GM21526 (cell line): ENCODE results near the gene RP9.

ENCODE experiments used
- ATAC-seq: cut with Tn5 transposase; IDR thresholded peaks from one replicate; pipeline ENCODE4 v1.9.1; 2021; ENCODE audit warnings: moderate library complexity; ENCODE audit not compliant: unreplicated experiment, low FRiP score

Gene RP9, protein sequence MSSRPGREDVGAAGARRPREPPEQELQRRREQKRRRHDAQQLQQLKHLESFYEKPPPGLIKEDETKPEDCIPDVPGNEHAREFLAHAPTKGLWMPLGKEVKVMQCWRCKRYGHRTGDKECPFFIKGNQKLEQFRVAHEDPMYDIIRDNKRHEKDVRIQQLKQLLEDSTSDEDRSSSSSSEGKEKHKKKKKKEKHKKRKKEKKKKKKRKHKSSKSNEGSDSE

DNA sequence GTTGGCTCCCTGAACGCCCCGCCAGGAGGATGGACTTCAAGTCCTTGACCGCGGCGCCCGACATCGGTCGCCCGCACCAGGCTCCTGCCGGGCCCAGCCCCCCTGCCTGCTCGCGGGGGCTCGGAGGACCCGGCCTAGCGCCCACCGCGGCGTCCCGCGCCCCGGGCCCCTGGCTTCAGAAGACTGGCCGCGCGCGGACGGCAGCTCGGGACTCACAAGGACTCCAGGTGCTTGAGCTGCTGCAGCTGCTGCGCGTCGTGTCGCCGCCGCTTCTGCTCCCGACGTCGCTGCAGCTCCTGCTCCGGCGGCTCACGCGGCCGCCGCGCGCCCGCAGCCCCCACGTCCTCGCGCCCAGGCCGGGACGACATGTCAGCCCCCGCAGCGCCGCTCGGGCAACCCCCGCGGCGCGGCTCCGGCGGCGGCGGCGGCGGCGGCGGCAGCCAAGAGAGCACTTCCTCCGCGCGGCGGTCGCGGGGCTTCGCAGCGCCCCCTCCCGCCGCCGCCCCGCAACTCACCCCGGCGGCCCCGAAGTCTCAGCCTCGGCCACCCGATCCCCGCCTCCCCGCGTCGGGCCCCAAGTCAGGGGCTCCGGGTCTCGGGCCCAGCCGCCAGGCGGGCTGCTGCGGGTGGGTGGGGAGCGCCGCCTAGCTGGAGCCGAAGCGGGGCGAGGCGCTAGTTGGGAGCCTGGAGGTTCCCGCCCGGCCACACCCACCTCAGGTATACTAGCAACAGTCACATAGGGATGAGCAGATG is at the start of gene RP9:
Gene RP9, minus strand, starts transcription at position 400 of the 753 bp plus-strand sequence. Its CDS starts 32 bp downstream, at position 368.
- peak; percentile 89 for ATAC-seq

DNA sequence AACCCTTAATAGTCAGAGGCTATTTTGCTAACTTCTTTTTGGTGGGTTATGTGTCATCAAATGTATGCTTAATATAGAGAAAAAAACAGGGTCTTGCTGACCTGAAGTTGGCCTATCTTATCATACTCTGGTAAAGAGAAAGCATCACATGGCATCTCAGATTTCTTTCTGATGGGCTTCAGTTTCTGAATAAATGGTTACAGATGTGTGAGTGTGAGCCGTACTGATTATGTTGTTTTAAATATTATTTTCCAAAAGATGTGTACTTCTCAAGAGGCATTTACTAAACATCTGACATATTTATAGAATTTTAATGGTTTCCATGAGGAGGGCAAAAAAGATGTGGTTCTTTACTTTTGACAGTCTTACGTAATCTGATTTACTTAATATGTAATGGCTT is 48.6 kb upstream of the RP9 start:
- ATAC-seq: no peak

DNA sequence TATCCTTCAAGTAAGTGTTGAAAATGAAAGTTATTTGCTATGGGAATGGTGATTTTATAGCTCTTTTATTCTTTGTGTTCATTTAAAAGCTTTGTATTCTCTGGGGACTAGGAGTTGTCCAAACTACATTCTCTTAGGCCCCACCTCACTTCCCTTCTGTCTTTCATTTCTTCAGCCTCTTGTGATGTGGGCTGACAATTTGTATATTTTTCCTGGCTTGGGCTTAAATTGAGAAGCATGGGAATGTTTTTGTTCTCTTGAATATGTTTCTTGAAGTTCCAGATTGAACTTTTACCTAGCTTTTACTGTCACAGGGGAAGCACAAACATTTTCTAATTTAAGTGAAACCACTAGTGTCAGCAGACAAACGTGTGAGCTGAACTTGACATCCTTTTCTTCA is 48.1 kb upstream of the RP9 start:
- no peak for ATAC-seq

DNA sequence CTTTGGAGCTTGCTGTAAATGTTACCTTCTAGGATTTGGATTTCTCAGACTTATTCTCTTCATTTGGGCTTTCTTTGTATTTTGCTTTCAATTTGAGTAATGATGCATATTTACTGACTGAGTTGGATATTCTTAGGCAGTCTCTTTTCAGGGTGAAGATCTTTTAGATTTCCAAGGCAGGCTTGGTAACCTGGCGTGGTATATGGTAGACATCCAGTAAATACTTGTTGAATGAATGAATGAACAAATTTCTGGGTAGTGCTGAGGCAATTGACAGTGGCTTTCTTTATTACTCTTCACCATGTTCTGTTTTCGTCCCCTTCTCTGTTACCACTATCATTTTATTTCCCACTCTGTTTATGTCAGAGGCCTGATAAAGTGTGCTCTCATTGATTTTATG is 47.2 kb upstream of the RP9 start:
- no peak for ATAC-seq

DNA sequence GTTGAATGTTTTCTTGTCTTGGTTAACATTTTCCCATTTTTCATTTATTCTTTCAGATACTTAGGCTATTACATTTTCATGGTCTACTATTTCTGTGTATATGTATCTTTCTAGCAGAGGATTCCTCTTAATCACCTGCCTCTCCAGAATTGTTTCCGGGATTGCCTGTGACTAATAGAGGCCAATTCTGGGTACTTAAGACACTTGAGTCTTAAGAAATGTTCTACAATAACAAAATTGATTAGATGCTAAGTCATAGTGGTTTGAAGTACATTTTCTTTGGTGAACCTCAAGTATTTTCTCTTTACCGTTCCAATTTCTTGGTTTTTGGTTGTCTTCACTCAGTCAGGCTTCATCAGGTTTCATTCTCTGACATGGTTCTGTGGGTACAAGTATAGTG is 46.6 kb upstream of the RP9 start:
- no peak for ATAC-seq

DNA sequence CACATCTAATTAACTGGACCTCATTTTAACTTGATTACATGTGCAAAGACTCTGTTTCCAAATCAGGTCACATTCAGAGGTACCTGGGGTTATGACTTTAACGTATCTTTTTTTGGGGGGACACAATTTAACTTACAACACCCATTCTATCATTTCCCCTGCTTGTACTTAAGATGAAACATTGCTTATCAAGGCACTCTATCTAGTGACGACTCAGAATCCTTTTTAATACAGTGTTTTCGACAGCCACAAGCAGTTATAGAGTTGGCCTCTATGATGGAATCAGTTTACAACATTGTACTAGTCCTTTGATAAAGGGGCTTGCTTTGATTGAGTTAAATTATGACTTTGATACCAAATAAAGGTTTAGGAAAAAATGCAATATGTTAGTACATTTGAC is 42.9 kb upstream of the RP9 start:
- ATAC-seq: no peak

DNA sequence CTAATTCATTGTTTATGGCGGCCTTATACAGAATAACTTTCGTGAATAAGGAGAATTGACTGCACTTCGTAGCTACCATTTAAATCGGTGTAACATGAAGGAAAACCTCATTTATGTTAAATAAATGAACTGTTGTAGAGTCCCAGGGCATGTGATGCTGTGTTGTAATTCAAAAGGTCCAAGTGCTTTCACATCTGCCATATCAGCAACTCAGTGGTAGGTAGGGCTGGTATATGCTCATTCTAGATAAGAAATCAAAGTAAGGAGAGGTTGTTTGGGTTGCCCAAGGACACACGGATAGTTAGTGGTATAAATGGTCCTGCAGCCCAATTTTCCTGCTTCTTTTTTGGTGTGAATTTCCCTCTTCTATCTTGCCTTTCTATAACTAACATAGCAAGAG is 36.0 kb upstream of the RP9 start:
- ATAC-seq: no peak

DNA sequence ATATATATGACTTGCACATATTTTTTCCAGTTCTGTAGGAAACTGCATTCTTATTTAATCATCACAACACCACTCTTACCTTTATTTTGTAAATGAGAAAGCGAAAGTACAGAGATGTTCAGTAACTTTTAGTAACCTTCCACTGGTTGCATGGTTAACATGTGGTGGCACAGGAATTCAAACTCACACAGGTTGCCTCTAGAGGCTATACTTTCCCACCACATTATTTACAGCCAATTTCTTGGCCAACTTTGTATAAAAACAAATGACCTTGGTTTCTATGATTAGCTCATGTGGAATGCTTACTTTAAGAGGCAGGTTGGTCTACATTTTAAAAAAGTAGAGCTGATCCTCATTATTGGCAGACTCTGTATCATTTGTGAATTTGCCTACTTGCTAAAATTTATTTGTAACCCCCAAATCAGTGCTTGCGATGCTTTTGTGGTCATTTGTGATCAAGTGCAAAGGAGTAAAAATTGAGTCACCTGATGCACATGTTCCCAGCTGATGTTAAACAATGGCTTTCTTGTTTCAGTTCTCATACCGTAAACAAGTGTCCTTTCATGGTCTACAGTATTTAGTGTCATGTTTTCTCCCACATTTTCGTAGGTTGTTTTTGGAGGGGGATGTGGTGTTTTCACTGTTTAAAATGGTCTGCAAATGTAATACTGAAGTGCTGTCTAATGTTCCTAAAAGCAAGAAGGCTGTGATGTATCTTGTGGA is 35.0 kb upstream of the RP9 start:
- no peak for ATAC-seq

DNA sequence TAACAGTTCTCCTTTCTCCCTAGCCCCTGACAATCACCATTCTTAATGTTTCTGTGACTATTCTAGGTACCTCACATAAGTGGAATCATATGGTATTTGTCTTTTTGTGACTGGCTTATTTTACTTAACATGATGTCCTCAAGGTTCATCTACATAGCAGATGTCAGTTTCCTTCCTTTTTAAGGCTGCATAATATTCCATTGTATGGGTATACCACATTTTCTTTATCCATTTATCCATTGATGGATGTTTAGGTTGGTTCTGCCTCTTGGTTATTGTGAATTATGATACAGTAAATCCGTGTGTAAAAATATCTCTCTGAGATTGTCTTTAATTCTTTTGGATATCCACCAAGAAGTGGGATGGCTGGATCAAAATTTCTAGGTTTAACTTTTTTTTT is 33.4 kb upstream of the RP9 start:
- ATAC-seq: no peak

DNA sequence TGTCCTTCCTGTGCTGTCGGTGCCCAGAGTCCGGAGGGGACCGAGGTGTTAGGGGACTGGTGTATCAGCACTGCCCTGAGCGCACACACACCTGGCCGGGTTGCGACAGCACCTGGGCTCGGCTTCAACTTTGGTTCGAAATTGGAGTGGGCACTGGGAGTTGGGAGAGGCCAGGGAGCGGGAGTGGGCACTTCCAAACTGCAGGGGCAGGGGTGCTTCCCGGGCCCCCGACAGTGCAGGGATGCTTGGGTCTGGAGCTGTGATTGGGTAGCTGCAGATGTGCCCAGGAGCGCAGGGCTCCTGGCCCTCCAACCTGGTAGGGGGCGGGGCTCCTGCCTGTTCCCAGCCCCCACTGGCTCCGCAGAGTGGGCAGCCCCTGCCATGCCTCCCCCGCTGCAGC is 27.9 kb upstream of the RP9 start:
- ATAC-seq: no peak

DNA sequence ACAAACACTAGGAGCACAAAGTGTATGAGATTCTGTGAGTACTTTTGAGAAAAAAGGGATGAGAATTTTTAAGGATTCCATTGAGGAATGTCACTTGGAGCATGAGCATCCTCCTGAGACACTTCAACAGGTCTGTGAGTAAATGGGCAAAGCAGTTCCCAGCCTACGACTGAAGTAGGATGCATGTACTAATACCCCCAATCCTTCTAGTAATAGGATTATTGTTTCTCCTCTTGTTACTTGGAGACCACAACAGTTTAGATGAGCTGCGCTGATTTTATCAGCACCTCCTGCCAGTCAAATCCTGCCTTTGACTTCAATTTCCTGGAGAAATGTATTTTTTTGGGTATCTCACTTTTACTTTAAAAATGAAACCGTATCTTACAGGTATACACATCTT is 21.0 kb upstream of the RP9 start:
- ATAC-seq: no peak

DNA sequence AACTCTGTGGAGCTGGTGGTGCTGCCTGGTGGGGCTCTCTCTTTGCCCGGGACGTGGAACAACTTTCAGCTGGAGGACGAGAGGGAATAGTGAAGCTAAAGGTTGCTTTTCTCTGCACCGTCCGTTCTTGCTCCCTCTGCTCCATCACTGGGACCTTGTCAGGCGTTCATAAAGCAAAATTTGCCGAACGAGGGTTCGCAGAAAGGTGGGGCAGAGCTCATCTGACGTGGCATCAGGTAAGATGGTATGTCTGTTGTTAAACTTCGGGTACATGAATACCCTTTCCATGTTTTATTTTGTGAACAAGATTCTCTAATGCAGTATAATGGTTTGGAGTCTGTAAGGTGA is 20.6 kb upstream of the RP9 start:
- no peak for ATAC-seq

DNA sequence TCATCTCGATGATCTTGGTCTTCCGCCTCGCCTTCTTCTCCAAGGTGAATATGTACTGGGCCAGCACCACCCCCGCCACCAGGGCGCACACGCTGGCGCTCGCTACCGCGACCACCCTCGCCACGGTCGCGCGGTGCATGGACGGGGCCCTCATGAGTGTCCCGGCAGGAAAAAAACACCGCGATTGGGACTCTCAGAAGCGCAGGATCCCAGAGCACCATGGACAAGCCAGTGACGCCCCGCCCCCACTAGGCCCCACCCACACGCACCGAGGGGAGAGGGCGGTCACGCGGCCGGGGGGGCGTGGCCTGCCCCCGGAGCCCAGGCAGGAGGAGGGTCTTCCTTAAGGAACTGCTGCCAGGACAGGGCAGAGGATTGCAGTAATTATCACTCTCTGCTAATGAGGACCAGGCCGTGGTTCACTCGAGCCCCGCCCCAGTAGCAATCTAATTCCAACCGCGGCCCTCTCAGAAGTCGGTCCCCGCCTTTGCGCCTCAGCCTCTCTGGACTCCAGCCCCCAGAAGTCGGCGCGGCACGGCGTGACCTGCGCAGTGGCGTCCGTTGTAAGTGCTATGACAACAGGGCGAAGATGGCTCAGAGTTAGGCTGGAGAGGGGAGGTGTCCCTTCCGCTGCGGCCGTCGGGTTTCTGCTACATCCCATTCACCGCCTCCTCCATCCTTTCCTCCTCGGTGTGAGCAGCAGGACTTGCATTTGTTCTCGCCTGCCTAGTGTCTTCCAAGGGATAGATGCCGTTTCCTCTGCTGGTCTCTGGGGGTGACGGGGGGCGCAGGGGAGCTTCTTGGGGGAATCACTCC is 20.0 kb upstream of the RP9 start, which contains the start of gene BBS9:
Gene BBS9, plus strand, starts transcription at position 575 of the 816 bp plus-strand sequence. CDS start 16,689 bp downstream, outside the sequence.
- peak; percentile 100 for ATAC-seq

DNA sequence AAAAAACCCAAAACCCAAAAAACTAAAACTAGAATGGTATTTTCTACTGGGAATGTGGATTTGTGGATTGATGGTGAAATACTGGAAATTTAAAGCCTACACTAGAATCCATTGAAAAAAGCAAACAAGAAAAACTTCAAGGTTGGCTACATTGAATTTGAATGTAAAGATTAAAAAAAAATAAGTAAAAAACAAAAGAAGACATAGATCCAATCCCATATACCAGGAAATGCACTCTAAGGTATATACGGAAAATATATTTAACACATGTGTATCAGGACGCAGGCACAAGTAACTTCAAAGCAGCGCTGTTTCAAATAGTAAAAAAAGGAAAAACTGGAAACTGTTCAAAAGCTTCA is 19.4 kb upstream of the RP9 start:
- ATAC-seq: no peak

DNA sequence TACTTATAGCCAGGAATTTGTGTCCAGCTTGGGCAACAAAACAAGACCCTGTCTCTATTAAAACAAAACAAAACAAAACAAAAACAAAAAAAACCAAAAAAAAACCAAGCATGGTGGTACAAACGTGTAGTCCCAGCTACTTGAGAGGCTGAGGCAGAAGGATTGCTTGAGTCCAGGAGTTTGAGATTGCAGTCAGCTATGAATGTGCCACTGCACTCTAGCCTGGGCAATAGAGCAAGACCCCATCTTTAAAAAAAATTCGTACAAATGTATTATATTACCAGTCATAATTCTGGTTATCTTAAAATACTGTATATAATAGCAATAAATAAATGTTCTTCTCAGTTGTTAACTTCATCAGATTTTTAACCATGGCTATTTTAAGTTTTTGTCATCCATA is 17.9 kb upstream of the RP9 start:
- no peak for ATAC-seq

DNA sequence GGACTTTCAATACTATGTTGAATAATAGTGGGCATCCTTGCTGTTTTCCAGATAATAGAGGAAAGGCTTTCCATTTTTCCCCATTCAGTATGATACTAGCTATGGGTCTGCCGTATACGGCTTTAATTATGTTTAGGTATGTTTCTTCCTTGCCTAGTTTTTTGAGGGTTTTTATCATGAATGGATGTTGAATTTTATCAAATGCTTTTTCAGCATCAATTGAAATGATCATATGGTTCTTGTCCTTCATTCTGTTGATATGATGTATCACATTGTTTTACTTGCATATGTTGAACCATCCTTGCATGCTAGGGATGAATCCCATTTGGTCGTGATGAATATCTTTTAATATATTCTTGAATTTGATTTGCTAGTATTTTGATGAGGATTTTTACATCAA is 9.2 kb upstream of the RP9 start:
- no peak for ATAC-seq

DNA sequence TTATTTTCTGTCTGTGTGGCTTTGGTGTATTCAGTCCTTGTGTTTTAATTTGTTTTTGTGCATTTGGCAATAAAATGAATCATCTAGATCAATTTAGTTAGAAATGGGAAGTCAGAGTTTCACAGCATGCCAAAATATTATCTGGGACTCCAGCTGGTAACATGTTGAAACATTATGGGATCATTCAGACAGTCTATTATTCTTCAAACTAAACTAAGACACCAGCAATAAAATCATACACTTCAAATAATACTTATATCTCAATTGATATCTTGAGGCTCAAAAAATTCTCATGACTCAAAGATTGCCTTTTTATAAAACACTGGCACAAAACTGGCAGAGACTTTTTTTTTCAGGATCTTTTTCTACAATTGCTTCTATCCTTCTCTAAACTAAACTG is 5.8 kb upstream of the RP9 start:
- no peak for ATAC-seq

DNA sequence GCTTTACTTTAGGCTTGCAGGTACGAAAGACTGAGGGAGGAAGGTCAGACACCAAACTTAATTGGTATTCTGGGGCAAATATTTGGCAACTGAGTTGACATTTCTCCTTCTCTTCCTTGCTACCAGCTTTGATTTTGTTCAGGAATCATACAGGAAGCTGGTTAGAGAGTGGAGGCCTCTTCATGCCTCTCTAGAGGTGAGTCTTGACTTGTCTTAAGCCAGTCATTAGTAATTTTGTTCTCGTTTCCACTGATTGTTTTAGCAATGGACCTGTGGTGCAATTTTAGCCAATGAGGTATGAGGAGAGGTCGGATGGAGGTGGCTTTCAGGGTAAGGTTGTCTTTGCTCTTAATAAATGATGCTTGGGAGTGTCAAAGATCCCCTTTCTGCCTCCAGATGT is 2.4 kb upstream of the RP9 start:
- ATAC-seq: no peak

DNA sequence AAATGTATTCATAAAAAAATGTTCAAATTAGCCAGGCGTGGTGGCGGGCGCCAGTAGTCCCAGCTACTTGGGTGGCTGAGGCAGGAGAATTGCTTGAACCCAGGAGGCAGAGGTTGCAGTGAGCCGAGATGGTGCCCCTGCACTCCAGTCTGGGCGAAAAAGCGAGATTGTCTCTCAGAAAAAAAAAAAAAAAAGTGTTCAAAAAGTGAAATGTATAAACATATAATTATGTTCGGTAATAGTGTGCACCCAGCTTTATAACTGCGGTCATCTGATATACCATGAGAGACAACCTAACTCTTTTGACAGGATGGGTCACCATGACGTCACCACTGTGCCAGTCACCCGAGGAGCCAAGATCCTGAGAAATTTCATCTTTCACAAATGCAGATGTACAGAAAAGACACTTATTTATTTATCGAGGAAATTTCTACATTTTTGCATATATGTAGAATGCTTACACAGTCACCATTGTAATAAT is 594 bp upstream of the RP9 start:
- no peak for ATAC-seq

DNA sequence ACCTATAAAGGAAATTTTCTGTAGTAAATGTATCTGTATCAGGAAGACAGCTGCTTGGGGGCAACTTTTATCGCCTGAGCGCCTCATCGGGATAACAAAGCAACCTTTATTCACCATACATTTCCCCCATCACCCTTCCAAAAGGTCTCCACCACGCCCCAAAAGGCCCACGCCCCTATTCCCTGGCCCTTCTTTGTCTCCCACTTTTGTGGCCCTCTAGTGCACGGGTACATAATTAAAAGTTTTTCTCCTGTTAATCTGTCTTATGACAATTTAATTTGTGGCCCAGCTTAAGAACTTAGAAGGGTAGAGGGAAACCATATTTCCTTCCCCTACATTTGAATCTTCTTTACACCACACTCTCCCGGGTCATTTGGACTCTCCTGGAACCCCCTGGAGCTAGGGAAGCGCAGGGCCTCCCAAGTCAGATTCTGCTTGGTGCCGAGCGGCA is 625 bp downstream of the RP9 start:
- ATAC-seq: peak; percentile 20
